ENCODE data around the gene OR5AL1. TPM values are rescaled to one million over a fixed set of nuclear protein-coding genes. Genes with fewer than 3 reads are reported as not detected.
A peak's percentile ranks its signal among the peaks of the same experiment; 100 is the strongest.
"Not testable (repeated sequence)": the region's sequence is repeated elsewhere in the genome, so short reads cannot be mapped to it uniquely, and the experiment has no call there.

Gene OR5AL1
- total RNA-seq = not detected in 3 replicates
- long read RNA-seq = 0 reads

DNA sequence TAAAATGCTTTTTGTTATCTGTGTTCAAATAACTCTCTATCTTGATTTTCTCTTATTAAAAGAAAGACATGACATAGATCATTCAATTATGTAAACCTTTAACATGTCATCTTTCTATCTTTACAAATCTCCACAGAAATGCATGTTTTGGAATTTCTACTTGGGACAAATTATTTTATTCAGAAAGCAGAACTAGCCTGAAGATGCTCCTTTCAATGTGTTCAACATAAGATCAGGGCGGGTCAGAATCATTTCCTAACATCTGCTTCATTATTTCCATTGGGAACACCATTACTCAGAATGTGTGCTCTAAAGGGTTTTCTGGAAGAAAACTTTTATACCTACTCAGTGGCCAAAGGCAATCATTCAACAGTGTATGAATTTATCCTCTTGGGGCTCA is at the start of gene OR5AL1:
Gene OR5AL1 (plus strand): TSS at position 301 of the 400 bp plus-strand sequence.
- TF ChIP-seq, protein P1, sequence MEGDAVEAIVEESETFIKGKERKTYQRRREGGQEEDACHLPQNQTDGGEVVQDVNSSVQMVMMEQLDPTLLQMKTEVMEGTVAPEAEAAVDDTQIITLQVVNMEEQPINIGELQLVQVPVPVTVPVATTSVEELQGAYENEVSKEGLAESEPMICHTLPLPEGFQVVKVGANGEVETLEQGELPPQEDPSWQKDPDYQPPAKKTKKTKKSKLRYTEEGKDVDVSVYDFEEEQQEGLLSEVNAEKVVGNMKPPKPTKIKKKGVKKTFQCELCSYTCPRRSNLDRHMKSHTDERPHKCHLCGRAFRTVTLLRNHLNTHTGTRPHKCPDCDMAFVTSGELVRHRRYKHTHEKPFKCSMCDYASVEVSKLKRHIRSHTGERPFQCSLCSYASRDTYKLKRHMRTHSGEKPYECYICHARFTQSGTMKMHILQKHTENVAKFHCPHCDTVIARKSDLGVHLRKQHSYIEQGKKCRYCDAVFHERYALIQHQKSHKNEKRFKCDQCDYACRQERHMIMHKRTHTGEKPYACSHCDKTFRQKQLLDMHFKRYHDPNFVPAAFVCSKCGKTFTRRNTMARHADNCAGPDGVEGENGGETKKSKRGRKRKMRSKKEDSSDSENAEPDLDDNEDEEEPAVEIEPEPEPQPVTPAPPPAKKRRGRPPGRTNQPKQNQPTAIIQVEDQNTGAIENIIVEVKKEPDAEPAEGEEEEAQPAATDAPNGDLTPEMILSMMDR (IDR thresholded peaks at IDR 0.05) = no peak
- Mint-ChIP-seq H3K36me3 (ENCODE audit: low read depth) (no peaks in the 10 kb centered on the region), H3K27me3 (ENCODE audit: low read depth) (no peaks in the 10 kb centered on the region), H3K4me1 (ENCODE audit: low read depth) (no peaks in the 10 kb centered on the region), H3K4me3 (ENCODE audit: unreplicated experiment) (no peak within 1 kb of the TSS), H3K27ac (ENCODE audit: unreplicated experiment) (no peak within 1 kb of the TSS), H3K9me3 (ENCODE audit: low read depth) (peaks cover 15% of the 10 kb centered on the region)
- no peak for DNase-seq (ENCODE audit: low spot score)

DNA sequence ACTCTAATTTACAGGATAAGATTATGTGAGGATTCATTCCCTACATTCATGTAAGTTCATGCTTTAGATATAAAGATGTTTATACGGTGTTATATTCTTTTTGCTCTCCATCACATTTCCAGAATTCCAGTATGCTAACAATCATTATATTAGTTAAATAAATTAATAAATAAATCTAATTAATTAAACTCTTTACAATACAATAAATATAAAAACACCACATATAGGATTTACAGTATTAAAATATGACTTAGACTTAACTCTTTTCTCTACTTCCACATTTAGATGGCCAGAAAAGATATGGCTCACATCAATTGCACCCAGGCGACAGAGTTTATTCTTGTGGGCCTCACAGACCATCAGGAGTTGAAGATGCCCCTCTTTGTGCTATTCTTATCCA is 37.2 kb upstream of the OR5AL1 start, which contains the start of gene OR8U1:
Gene OR8U1 (plus strand): TSS at position 301 of the 400 bp plus-strand sequence. CDS start 0 bp downstream, at position 301.
- Mint-ChIP-seq H3K27ac (ENCODE audit: unreplicated experiment) (no peak within 1 kb of the TSS), H3K4me1 (ENCODE audit: low read depth) (no peaks in the 10 kb centered on the region), H3K9me3 (ENCODE audit: low read depth) (no peaks in the 10 kb centered on the region), H3K36me3 (ENCODE audit: low read depth) (no peaks in the 10 kb centered on the region), H3K4me3 (ENCODE audit: unreplicated experiment) (no peak within 1 kb of the TSS), H3K27me3 (ENCODE audit: low read depth) (peaks cover 2% of the 10 kb centered on the region)
- DNase-seq (ENCODE audit: low spot score) = no peak
- TF ChIP-seq, protein P1 (IDR thresholded peaks at IDR 0.05) = no peak

DNA sequence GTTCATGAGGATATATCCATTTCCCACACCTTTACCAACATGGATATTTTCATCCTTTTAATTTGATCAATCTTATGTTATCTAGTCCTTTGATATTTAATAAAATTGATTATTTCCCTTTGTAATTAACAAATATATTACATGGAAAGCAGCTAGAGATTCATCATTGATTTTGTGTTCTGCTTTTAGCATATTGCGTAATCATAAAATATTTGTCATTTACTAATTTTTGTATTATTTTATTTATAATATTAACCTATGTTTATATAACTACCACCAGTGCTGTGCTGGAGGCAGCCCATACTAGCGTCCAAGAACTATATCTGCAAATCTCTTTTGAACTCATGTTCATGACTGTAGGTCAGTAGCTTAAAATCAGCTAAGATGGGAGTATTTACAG is 32.4 kb upstream of the OR5AL1 start:
- H3K9me3 Mint-ChIP-seq (ENCODE audit: low read depth) = no peaks in the 10 kb centered on the region
- no peak for DNase-seq (ENCODE audit: low spot score)
- TF ChIP-seq, protein P1 (IDR thresholded peaks at IDR 0.05) = no peak
- H3K36me3 Mint-ChIP-seq (ENCODE audit: low read depth) = no peaks in the 10 kb centered on the region
- no peaks in the 10 kb centered on the region for H3K4me1 Mint-ChIP-seq (ENCODE audit: low read depth)
- H3K4me3 Mint-ChIP-seq (ENCODE audit: unreplicated experiment) = no peak overlapping the region
- H3K27ac Mint-ChIP-seq (ENCODE audit: unreplicated experiment) = no peak overlapping the region
- no peaks in the 10 kb centered on the region for H3K27me3 Mint-ChIP-seq (ENCODE audit: low read depth)

DNA sequence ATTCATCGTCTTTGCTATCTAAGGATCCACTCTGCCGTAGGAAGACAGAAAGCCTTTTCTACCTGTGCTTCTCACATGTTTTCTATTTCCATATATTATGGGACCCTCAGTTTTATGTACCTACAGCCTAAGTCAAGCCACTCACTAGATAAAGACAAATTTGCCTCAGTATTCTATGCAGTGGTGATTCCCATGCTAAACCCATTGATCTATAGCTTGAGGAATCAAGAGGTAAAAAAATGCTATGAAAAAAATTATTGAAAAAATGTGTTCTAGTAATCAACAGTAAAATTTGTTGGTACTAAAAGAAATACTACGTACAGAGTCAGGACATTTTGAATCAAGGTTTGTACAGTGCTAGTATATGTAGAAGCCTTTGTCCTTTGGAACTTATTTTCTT is 18.1 kb upstream of the OR5AL1 start:
- Mint-ChIP-seq H3K36me3 (ENCODE audit: low read depth) (no peaks in the 10 kb centered on the region), H3K27ac (ENCODE audit: unreplicated experiment) (no peak overlapping the region), H3K4me1 (ENCODE audit: low read depth) (no peaks in the 10 kb centered on the region), H3K9me3 (ENCODE audit: low read depth) (peaks cover 4% of the 10 kb centered on the region), H3K27me3 (ENCODE audit: low read depth) (no peaks in the 10 kb centered on the region), H3K4me3 (ENCODE audit: unreplicated experiment) (no peak overlapping the region)
- no peak for DNase-seq (ENCODE audit: low spot score)
- TF ChIP-seq, protein P1 (IDR thresholded peaks at IDR 0.05) = no peak

DNA sequence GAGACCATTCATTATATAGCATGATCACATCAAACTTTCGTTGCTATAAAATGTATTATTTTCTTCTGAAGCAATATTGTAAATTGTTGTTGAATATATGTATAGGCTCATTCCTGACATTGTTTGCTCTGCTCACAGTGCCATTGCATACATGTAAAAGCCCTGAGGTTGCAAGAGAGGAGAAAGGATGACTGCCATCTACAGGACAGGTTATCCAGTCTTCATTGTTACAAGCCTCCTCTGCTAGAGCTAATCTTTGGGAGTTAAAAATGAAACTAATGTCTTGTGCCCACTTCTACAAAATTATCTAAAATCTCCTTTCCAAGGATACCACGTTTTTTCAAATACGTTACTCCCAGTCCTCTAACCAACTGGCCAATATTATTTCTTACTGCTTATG is 16.4 kb upstream of the OR5AL1 start:
- no peaks in the 10 kb centered on the region for H3K36me3 Mint-ChIP-seq (ENCODE audit: low read depth)
- H3K27me3 Mint-ChIP-seq (ENCODE audit: low read depth) = no peaks in the 10 kb centered on the region
- no peak overlapping the region for H3K4me3 Mint-ChIP-seq (ENCODE audit: unreplicated experiment)
- H3K27ac Mint-ChIP-seq (ENCODE audit: unreplicated experiment) = no peak overlapping the region
- no peaks in the 10 kb centered on the region for H3K4me1 Mint-ChIP-seq (ENCODE audit: low read depth)
- H3K9me3 Mint-ChIP-seq (ENCODE audit: low read depth) = peaks cover 4% of the 10 kb centered on the region
- DNase-seq (ENCODE audit: low spot score) = no peak
- TF ChIP-seq, protein P1 (IDR thresholded peaks at IDR 0.05) = no peak

DNA sequence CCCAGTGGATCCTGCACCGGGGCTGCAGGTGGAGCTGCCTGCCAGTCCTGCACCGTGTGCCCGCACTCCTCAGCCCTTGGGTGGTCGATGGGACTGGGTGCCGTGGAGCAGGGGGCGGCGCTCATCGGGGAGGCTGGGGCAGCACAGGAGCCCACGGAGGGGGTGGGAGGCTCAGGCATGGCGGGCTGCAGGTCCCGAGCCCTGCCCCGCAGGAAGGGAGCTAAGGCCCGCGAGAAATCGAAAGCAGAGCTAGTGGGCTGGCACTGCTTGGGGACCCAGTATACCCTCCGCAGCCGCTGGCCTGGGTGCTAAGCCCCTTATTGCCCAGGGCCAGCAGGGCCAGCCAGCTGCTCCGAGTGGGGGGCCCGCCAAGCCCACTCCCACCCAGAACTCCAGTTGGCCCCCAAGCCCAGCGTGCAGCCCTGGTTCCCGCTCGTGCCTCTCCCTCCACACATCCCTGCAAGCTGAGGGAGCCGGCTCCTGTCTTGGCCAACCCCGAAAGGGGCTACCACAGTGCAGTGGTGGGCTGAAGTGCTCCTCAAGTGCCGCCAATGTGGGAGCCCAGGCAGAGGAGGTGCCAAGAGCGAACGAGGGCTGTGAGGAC is 10.5 kb upstream of the OR5AL1 start:
- not testable (repeated sequence) for H3K4me3 Mint-ChIP-seq (ENCODE audit: unreplicated experiment); H3K36me3 Mint-ChIP-seq (ENCODE audit: low read depth); H3K27me3 Mint-ChIP-seq (ENCODE audit: low read depth); H3K27ac Mint-ChIP-seq (ENCODE audit: unreplicated experiment); H3K4me1 Mint-ChIP-seq (ENCODE audit: low read depth)
- DNase-seq (ENCODE audit: low spot score) = peak; percentile 83
- peaks cover 22% of the 10 kb centered on the region for H3K9me3 Mint-ChIP-seq (ENCODE audit: low read depth)

All from chondrocyte (in vitro differentiated cells).